ENCODE results near the gene MDFI.

GRCh38 chr6:41673704-41674000, 35.4 kb downstream of the MDFI start:
- TF ChIP-seq POLR2A (IDR thresholded peaks at IDR 0.05), result no peak
- TF ChIP-seq CTCF (IDR thresholded peaks at IDR 0.05), result no peak
